Nephron (organoid): ENCODE data around the gene SEMA4A.

Experiments used
- H3K27ac Mint-ChIP-seq, 3 experiments: 2 replicates each; pipeline ENCODE4 v1.8.0; 2020; ENCODE audit warnings: mixed read lengths in 3 of 3, mild to moderate bottlenecking in 2 of 3, moderate library complexity in 1 of 3
- H3K27me3 Mint-ChIP-seq: 2 replicates; pipeline ENCODE4 v1.8.0; 2021; ENCODE audit warnings: low read depth, mild to moderate bottlenecking, moderate library complexity, mixed read lengths
- H3K36me3 Mint-ChIP-seq: 2 replicates; pipeline ENCODE4 v1.8.0; 2020; ENCODE audit warnings: low read depth, mixed read lengths
- H3K4me1 Mint-ChIP-seq: 2 replicates; pipeline ENCODE4 v1.8.0; 2020; ENCODE audit warnings: mixed read lengths
- H3K4me3 Mint-ChIP-seq, 3 experiments: 2 replicates each; pipeline ENCODE4 v1.8.0; 2020; ENCODE audit warnings: mild to moderate bottlenecking in 3 of 3, mixed read lengths in 3 of 3, moderate library complexity in 2 of 3
- H3K9me3 Mint-ChIP-seq: 2 replicates; pipeline ENCODE4 v1.8.0; 2020; ENCODE audit warnings: mixed read lengths
- TF ChIP-seq, protein P1 (sequence below), 3 experiments: fragments of 200-600 bp; sonication (generic); IDR thresholded peaks; one replicate each; pipeline ENCODE4 v1.5.0; 2021; ENCODE audit warnings: antibody characterized with exemption in 3 of 3; ENCODE audit not compliant: unreplicated experiment in 3 of 3

The SEMA4A gene

DNA sequence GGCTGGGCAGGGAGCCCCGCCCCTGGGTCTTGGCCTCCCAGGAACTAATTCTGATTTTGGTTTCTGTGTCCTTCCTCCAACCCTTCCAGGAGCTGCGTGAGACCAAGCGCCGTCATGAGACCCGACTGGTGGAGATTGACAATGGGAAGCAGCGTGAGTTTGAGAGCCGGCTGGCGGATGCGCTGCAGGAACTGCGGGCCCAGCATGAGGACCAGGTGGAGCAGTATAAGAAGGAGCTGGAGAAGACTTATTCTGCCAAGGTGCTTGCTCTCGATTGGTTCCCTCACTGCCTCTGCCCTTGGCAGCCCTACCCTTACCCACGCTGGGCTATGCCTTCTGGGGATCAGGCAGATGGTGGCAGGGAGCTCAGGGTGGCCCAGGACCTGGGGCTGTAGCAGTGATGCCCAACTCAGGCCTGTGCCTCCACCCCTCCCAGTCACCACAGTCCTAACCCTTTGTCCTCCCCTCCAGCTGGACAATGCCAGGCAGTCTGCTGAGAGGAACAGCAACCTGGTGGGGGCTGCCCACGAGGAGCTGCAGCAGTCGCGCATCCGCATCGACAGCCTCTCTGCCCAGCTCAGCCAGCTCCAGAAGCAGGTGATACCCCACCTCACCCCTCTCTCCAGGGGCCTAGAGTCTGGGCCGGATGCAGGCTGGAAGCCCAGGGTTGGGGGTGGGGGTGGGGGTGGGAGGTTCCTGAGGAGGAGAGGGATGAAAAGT lies 18.5 kb upstream of the SEMA4A start:
- Mint-ChIP-seq H3K36me3 (peaks cover 40% of the 10 kb centered on the region), H3K27me3 (no peaks in the 10 kb centered on the region), H3K4me3 (no peak overlapping the region), H3K4me1 (peaks cover 5% of the 10 kb centered on the region), H3K27ac (no peak overlapping the region), H3K9me3 (no peaks in the 10 kb centered on the region)
- TF ChIP-seq, protein P1, sequence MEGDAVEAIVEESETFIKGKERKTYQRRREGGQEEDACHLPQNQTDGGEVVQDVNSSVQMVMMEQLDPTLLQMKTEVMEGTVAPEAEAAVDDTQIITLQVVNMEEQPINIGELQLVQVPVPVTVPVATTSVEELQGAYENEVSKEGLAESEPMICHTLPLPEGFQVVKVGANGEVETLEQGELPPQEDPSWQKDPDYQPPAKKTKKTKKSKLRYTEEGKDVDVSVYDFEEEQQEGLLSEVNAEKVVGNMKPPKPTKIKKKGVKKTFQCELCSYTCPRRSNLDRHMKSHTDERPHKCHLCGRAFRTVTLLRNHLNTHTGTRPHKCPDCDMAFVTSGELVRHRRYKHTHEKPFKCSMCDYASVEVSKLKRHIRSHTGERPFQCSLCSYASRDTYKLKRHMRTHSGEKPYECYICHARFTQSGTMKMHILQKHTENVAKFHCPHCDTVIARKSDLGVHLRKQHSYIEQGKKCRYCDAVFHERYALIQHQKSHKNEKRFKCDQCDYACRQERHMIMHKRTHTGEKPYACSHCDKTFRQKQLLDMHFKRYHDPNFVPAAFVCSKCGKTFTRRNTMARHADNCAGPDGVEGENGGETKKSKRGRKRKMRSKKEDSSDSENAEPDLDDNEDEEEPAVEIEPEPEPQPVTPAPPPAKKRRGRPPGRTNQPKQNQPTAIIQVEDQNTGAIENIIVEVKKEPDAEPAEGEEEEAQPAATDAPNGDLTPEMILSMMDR (IDR thresholded peaks at IDR 0.05; ENCODE audit: unreplicated experiment in 3 of 3), result no peak

DNA sequence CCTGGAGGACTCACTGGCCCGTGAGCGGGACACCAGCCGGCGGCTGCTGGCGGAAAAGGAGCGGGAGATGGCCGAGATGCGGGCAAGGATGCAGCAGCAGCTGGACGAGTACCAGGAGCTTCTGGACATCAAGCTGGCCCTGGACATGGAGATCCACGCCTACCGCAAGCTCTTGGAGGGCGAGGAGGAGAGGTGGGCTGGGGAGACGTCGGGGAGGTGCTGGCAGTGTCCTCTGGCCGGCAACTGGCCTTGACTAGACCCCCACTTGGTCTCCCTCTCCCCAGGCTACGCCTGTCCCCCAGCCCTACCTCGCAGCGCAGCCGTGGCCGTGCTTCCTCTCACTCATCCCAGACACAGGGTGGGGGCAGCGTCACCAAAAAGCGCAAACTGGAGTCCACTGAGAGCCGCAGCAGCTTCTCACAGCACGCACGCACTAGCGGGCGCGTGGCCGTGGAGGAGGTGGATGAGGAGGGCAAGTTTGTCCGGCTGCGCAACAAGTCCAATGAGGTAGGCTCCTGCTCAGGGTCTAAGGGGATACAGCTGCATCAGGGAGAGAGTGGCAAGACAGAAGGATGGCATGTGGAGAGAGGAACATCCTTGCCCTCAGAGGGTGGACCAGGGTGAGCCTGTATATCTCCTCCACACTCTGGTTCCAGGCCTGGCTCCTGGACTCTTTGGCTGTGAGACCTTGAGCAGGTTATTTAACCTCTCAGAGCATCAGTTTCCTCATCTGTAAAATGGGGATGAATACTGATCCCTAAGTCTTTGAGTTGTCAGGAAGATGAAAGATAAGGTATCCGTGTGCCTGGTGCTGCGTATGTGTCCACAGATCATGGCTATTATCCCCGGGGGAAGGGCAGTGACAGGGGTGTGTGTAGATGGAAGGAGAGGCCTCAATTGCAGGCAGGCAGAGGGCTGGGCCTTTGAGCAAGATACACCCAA lies 17.2 kb upstream of the SEMA4A start:
- H3K4me1 Mint-ChIP-seq, result peaks cover 14% of the 10 kb centered on the region
- peaks cover 45% of the 10 kb centered on the region for H3K36me3 Mint-ChIP-seq
- H3K27me3 Mint-ChIP-seq, result no peaks in the 10 kb centered on the region
- no peak overlapping the region for H3K27ac Mint-ChIP-seq
- no peaks in the 10 kb centered on the region for H3K9me3 Mint-ChIP-seq
- TF ChIP-seq, protein P1 (IDR thresholded peaks at IDR 0.05; ENCODE audit: unreplicated experiment in 3 of 3), result no peak
- H3K4me3 Mint-ChIP-seq, result no peak overlapping the region

DNA sequence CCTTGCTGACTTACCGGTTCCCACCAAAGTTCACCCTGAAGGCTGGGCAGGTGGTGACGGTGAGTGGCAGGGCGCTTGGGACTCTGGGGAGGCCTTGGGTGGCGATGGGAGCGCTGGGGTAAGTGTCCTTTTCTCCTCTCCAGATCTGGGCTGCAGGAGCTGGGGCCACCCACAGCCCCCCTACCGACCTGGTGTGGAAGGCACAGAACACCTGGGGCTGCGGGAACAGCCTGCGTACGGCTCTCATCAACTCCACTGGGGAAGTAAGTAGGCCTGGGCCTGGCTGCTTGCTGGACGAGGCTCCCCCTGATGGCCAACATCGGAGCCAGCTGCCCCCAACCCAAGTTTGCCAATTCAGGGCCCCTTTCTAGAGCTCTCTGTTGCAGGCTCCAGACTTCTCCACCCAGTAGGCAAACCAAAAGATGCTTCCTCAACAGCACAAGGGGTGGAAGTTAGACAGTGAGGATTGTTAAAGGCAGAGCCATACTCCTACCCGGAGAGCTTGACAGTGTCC lies 16.4 kb upstream of the SEMA4A start:
- no peak overlapping the region for H3K4me3 Mint-ChIP-seq
- H3K9me3 Mint-ChIP-seq, result no peaks in the 10 kb centered on the region
- peaks cover 41% of the 10 kb centered on the region for H3K36me3 Mint-ChIP-seq
- TF ChIP-seq, protein P1 (IDR thresholded peaks at IDR 0.05; ENCODE audit: unreplicated experiment in 3 of 3), result no peak
- H3K4me1 Mint-ChIP-seq, result peaks cover 14% of the 10 kb centered on the region
- no peaks in the 10 kb centered on the region for H3K27me3 Mint-ChIP-seq
- no peak overlapping the region for H3K27ac Mint-ChIP-seq

DNA sequence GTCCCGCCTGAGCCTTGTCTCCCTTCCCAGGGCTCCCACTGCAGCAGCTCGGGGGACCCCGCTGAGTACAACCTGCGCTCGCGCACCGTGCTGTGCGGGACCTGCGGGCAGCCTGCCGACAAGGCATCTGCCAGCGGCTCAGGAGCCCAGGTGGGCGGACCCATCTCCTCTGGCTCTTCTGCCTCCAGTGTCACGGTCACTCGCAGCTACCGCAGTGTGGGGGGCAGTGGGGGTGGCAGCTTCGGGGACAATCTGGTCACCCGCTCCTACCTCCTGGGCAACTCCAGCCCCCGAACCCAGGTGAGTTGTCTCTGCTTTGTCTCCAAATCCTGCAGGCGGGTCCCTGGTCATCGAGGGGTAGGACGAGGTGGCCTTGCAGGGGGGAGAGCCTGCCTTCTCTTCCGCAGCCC lies 14.9 kb upstream of the SEMA4A start:
- TF ChIP-seq, protein P1 (IDR thresholded peaks at IDR 0.05; ENCODE audit: unreplicated experiment in 3 of 3), result no peak
- Mint-ChIP-seq H3K4me1 (peaks cover 14% of the 10 kb centered on the region), H3K27me3 (no peaks in the 10 kb centered on the region), H3K9me3 (no peaks in the 10 kb centered on the region), H3K27ac (no peak overlapping the region), H3K4me3 (no peak overlapping the region), H3K36me3 (peaks cover 41% of the 10 kb centered on the region)

DNA sequence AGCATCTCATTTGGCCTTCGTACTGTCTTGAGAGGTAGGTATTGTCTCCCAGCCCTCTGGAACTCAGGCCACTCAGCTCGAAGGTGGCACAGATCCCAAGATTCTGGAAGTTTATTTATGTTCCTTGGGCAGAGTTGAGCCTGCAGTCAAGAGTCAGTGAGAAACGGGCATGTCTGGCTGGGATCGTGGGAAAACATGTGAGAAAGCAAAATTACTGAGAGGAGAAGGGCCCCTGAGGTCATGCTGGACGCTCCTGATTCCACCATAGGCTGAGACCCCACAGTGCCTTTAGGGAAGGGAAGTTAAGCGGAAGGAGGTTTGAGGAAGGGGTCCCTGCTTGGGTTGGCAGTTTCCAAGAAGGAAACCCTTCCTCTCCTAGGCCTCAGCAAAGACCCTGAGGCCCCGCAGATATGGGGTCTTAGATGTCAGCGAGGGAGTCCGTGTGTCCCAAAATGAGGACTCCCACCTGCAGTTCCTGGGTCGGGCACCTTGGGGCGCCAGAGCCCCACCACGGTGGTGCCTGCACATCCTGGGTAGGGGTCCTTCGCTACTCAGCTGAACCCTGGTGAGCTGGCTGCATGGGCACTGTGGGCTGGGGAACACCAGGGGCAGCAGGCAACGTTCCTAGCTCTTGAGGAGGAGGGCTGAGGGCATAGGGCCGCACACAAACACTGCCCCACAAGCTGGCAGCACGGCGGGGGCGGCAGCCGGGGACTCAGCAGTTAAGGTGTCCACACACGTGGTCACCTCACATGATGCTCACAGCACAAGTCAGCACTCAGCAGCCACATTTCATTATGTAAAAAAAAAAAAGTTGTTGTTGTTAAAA lies 12.3 kb upstream of the SEMA4A start:
- Mint-ChIP-seq H3K9me3 (no peaks in the 10 kb centered on the region), H3K4me3 (no peak overlapping the region), H3K36me3 (peaks cover 23% of the 10 kb centered on the region), H3K27ac (peak overlapping the region; percentile 48 to 56 (median 50)), H3K27me3 (no peaks in the 10 kb centered on the region), H3K4me1 (peaks cover 27% of the 10 kb centered on the region)
- TF ChIP-seq, protein P1 (IDR thresholded peaks at IDR 0.05; ENCODE audit: unreplicated experiment in 3 of 3), result peak; percentile 59 to 75 (median 63)
